K562 (cell line): ENCODE measurements around the gene WFIKKN1. TPM values are rescaled to one million over a fixed set of nuclear protein-coding genes. Genes with fewer than 3 reads are reported as not detected.

Experiments
- BCOR ChIP-seq: fragments of 450-650 bp; IDR thresholded peaks from 2 replicates; pipeline ENCODE4 v1.6.1; 2016
- BRD9 ChIP-seq: fragments of 450-650 bp; IDR thresholded peaks from 2 replicates; pipeline ENCODE4 v1.6.1; 2018; ENCODE audit warnings: low read depth; ENCODE audit not compliant: partially characterized antibody
- CHCHD3 ChIP-seq: fragments of 250-450 bp; sonication (Bioruptor Pico); IDR thresholded peaks from 2 replicates; pipeline ENCODE4 v2.1.2; 2022; ENCODE audit warnings: mild to moderate bottlenecking
- GABPA ChIP-seq: fragments of 200-800 bp; sonication (Bioruptor generic); conservative IDR thresholded peaks from 2 replicates; pipeline ENCODE4 v1.6.1; 2016; ENCODE audit warnings: low read depth, missing genetic modification characterization, missing compliant biosample characterization
- HEY1 ChIP-seq: fragments of 250-450 bp; sonication (Bioruptor Pico); IDR thresholded peaks from 2 replicates; pipeline ENCODE4 v1.5.0; 2020; ENCODE audit warnings: mild to moderate bottlenecking, moderate library complexity, borderline replicate concordance
- KDM4B ChIP-seq, 2 experiments: fragments of 450-650 bp in 1 of 2; sonication (generic) in 1 of 2; IDR thresholded peaks; 2 replicates each; pipeline ENCODE4 v1.6.1; 2016 to 2017; ENCODE audit warnings: borderline replicate concordance in 2 of 2, antibody characterized with exemption in 1 of 2, low read depth in 1 of 2, mild to moderate bottlenecking in 1 of 2
- MTF1 ChIP-seq: fragments of 250-450 bp; sonication (Bioruptor Pico); IDR thresholded peaks from 2 replicates; pipeline ENCODE4 v1.9.0; 2021; ENCODE audit warnings: moderate library complexity, mild to moderate bottlenecking, inconsistent platforms, borderline replicate concordance
- POLR3A ChIP-seq: IDR thresholded peaks from 2 replicates; pipeline ENCODE4 v1.6.1; 2011; ENCODE audit warnings: borderline replicate concordance, mild to moderate bottlenecking, moderate library complexity; ENCODE audit not compliant: insufficient read length, insufficient read depth; ENCODE audit errors: extremely low read depth
- SIRT6 ChIP-seq: IDR thresholded peaks from one replicate; pipeline ENCODE4 v1.6.1; 2012; ENCODE audit warnings: low read depth, mild to moderate bottlenecking, control low read depth, inconsistent platforms, low read length, moderate library complexity
- TCF3 ChIP-seq: sonication (generic); formaldehyde crosslinking; IDR thresholded peaks from 2 replicates; pipeline ENCODE4 v1.4.0; 2020; ENCODE audit warnings: mild to moderate bottlenecking, missing genetic modification reagents
- TGIF2 ChIP-seq: sonication (generic); formaldehyde crosslinking; IDR thresholded peaks from 2 replicates; pipeline ENCODE4 v1.8.1; 2022; ENCODE audit warnings: mild to moderate bottlenecking, missing genetic modification reagents, moderate library complexity
- THAP7 ChIP-seq: fragments of 250-450 bp; sonication (Bioruptor Pico); IDR thresholded peaks from 2 replicates; pipeline ENCODE4 v1.5.0; 2021
- XRCC4 ChIP-seq: IDR thresholded peaks from one replicate; pipeline ENCODE4 v1.6.1; 2011; ENCODE audit not compliant: insufficient read depth, insufficient read length; ENCODE audit errors: extremely low read depth
- ZFP30 ChIP-seq: fragments of 250-450 bp; sonication (Bioruptor Pico); IDR thresholded peaks from 2 replicates; pipeline ENCODE4 v1.8.0; 2022; ENCODE audit warnings: moderate library complexity, mild to moderate bottlenecking, inconsistent platforms, borderline replicate concordance
- ZNF175 ChIP-seq: fragments of 200-800 bp; sonication (Bioruptor generic); IDR thresholded peaks from 2 replicates; pipeline ENCODE4 v1.6.1; 2016; ENCODE audit warnings: low read depth, mild to moderate bottlenecking, missing genetic modification characterization, missing compliant biosample characterization
- ZNF280A ChIP-seq: fragments of 450-650 bp; IDR thresholded peaks from 2 replicates; pipeline ENCODE4 v1.6.1; 2018; ENCODE audit warnings: mild to moderate bottlenecking, low read depth; ENCODE audit not compliant: partially characterized antibody
- ZNF584 ChIP-seq: fragments of 200-800 bp; sonication (Bioruptor generic); IDR thresholded peaks from 2 replicates; pipeline ENCODE4 v1.6.1; 2016; ENCODE audit warnings: low read depth, mild to moderate bottlenecking, missing genetic modification characterization, missing compliant biosample characterization
- polyA plus RNA-seq, 8 experiments: library from polyadenylated mRNA; depleted of rRNA in 4 of 8; stranded (reverse) in 5 of 8; unstranded in 3 of 8; fragments of >200 nt; fragmentation: Nextera tagmentation in 2 of 8; fragmentation: Illumina TruSeq in 1 of 8; extraction: Ambion mirVana in 2 of 8; extraction: Trizol in 1 of 8; gene quantifications; 2 replicates each; pipeline versions ENCODE4 v1.2.1 to v1.2.3, GENCODE V29; 2011 to 2014; ENCODE audit warnings: inconsistent platforms in 1 of 8, missing spikeins in 1 of 8
- total RNA-seq, 7 experiments: library from RNA; depleted of rRNA in 6 of 7; stranded (reverse); fragments of >200 nt in 6 of 7; fragmentation: Illumina TruSeq in 2 of 7; extraction: Trizol in 2 of 7; gene quantifications; 2 replicates each; pipeline versions ENCODE4 v1.2.1 to v1.2.3, GENCODE V29; 2011 to 2021; ENCODE audit warnings: low replicate concordance in 1 of 7
- TF ChIP-seq, protein P1 (sequence below): IDR thresholded peaks from 2 replicates; pipeline ENCODE4 v1.6.1; 2011; ENCODE audit not compliant: insufficient read length; ENCODE audit errors: extremely low read depth
- TF ChIP-seq, protein P2 (sequence below): fragments of 450-650 bp; IDR thresholded peaks from 2 replicates; pipeline ENCODE4 v1.6.1; 2016; ENCODE audit warnings: mild to moderate bottlenecking
- TF ChIP-seq, protein P3 (sequence below), 2 experiments: fragments of 250-450 bp in 1 of 2; fragments of 450-650 bp in 1 of 2; sonication (Bioruptor Pico) in 1 of 2; IDR thresholded peaks; 2 replicates each; pipeline versions ENCODE4 v1.6.1 to v1.8.0; 2016 to 2021; ENCODE audit warnings: mild to moderate bottlenecking in 2 of 2, moderate library complexity in 2 of 2, missing compliant biosample characterization in 1 of 2, missing genetic modification characterization in 1 of 2

WFIKKN1 gene
- total and polyA plus RNA-seq, 9 of the 15 experiments (the other 6 are each of a cell fraction or from before 2014, with no cell fraction given), result 0.14 to 1.1 (median 0.50) TPM; not detected in 4

DNA sequence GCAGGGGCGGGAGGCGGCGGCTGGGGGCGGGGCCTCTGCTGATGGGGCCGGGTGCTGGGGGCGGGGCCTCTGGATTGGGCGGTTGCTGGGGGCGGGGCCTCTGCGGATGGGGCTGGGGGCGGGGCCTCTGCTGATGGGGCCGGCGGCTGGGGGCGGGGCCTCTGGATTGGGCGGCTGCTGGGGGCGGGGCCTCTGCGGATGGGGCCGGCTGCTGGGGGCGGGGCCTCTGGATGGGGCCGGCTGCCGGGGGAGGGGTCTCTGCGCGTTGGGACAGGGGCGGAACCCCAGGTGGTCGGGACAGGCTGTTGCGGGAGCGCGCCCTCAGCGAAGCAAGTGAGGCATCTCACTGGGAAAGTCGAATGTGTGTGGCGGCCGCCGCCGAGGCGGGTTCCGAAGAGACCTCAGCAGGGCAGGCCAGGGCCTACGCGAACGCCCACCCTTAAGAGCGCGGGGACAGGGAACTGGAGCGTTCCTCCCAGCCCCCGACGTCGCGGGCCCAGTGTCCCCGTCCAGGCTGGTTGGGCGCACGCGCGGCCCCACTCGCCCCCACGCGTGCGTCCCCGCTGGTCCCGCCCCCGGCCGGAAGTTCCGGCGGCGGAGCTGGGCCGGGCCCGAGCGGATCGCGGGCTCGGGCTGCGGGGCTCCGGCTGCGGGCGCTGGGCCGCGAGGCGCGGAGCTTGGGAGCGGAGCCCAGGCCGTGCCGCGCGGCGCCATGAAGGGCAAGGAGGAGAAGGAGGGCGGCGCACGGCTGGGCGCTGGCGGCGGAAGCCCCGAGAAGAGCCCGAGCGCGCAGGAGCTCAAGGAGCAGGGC lies 49.2 kb downstream of the WFIKKN1 start, which contains the start of gene STUB1 (continued):
- TF ChIP-seq KDM4B (IDR thresholded peaks at IDR 0.05; ENCODE audit: borderline replicate concordance in 2 of 2, low read depth in 1 of 2), result no peak
- TF ChIP-seq CHCHD3, result no peak
- TF ChIP-seq ZFP30 (CRISPR knock-in tag), result no peak
- TF ChIP-seq HEY1 (CRISPR knock-in tag), result no peak
- TF ChIP-seq BCOR, result no peak
- TF ChIP-seq XRCC4, result no peak
- TF ChIP-seq GABPA, result peak; percentile 95
- no peak for TF ChIP-seq THAP7 (CRISPR knock-in tag)
- TF ChIP-seq, protein P1, sequence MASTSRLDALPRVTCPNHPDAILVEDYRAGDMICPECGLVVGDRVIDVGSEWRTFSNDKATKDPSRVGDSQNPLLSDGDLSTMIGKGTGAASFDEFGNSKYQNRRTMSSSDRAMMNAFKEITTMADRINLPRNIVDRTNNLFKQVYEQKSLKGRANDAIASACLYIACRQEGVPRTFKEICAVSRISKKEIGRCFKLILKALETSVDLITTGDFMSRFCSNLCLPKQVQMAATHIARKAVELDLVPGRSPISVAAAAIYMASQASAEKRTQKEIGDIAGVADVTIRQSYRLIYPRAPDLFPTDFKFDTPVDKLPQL, result no peak
- no peak for TF ChIP-seq POLR3A
- no peak for TF ChIP-seq SIRT6
- TF ChIP-seq MTF1 (CRISPR knock-in tag), result no peak
- no peak for TF ChIP-seq ZNF175
- TF ChIP-seq, protein P2, sequence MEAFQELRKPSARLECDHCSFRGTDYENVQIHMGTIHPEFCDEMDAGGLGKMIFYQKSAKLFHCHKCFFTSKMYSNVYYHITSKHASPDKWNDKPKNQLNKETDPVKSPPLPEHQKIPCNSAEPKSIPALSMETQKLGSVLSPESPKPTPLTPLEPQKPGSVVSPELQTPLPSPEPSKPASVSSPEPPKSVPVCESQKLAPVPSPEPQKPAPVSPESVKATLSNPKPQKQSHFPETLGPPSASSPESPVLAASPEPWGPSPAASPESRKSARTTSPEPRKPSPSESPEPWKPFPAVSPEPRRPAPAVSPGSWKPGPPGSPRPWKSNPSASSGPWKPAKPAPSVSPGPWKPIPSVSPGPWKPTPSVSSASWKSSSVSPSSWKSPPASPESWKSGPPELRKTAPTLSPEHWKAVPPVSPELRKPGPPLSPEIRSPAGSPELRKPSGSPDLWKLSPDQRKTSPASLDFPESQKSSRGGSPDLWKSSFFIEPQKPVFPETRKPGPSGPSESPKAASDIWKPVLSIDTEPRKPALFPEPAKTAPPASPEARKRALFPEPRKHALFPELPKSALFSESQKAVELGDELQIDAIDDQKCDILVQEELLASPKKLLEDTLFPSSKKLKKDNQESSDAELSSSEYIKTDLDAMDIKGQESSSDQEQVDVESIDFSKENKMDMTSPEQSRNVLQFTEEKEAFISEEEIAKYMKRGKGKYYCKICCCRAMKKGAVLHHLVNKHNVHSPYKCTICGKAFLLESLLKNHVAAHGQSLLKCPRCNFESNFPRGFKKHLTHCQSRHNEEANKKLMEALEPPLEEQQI, result no peak
- TF ChIP-seq, protein P3, sequence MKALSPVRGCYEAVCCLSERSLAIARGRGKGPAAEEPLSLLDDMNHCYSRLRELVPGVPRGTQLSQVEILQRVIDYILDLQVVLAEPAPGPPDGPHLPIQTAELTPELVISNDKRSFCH (CRISPR knock-in tag; IDR thresholded peaks at IDR 0.05), result no peak
- TF ChIP-seq, protein P3 (tag; IDR thresholded peaks at IDR 0.05), result no peak
- TF ChIP-seq ZNF584 (CRISPR knock-in tag), result no peak
- TF ChIP-seq TCF3 (CRISPR knock-in tag), result no peak
- no peak for TF ChIP-seq TGIF2 (CRISPR knock-in tag)
- TF ChIP-seq BRD9, result no peak
- TF ChIP-seq ZNF280A, result no peak
